Left colon (tissue), 2 donors: ENCODE results near the gene RNASET2. TPM values are rescaled to one million over a fixed set of nuclear protein-coding genes. Genes with fewer than 3 reads are reported as not detected.
"Not testable (repeated sequence)": the region's sequence is repeated elsewhere in the genome, so short reads cannot be mapped to it uniquely, and the experiment has no call there.

Experiments
- ATAC-seq: fragments of 200-7000 bp; cut with Tn5 transposase; one replicate; pipeline ENCODE4 v1.9.1; 2020; ENCODE audit warnings: mild to moderate bottlenecking, moderate library complexity
- DNase-seq, 2 donors: peaks; one replicate each; pipeline ENCODE4 v3.0.0-alpha.2; 2020
- intact Hi-C, 2 donors: fragments of 100-400 bp; cut with DNase I in 1 of 2; cut with micrococcal nuclease in 1 of 2; formaldehyde crosslinking; loops; one replicate each; pipeline versions ENCODE4 v1.11.2 to v1.14.0; 2022; cut with DNase I, micrococcal nuclease
- microRNA-seq, 2 donors: library from miRNA; unstranded; fragments of <30 nt; microRNA quantifications; one replicate each; pipeline versions ENCODE4 v1.1.0 to v1.2.0, GENCODE V29; 2020
- total RNA-seq, 2 donors: library from RNA; stranded (reverse); fragmentation: NEBNext Ultra II Directional; extraction: Animal tissue kit (Norgen Biotek cat#: 25700); gene quantifications; one replicate each; pipeline ENCODE4 v1.2.1, GENCODE V29; 2021
- donor health status: DM: no; HTN: no; CAD: no.
- donor health status: DM: yes; HTN: yes; CAD: no.

Gene RNASET2
- total RNA-seq, 2 donors from 2014 or later = 130 to 151 TPM

DNA sequence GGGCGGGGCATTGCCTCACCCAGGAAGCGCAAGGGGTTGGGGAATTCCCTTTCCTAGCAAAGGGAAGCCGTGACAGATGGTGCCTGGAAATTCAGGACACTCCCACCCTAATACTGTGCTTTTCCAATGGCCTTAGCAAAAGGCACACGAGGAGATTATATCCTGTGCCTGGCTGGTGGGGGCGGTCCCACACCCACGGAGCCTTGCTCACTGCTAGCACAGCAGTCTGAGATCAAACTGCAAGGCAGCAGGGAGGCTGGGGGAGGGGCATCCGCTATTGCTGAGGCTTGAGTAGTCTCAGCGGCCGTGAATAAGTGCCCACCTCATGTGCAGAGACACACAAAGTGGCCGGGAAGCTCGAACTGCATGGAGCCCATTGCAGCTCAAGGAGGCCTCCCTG is 71.4 kb downstream of the RNASET2 start:
- intact Hi-C loops, ATAC-seq, DNase-seq: not testable (repeated sequence)

DNA sequence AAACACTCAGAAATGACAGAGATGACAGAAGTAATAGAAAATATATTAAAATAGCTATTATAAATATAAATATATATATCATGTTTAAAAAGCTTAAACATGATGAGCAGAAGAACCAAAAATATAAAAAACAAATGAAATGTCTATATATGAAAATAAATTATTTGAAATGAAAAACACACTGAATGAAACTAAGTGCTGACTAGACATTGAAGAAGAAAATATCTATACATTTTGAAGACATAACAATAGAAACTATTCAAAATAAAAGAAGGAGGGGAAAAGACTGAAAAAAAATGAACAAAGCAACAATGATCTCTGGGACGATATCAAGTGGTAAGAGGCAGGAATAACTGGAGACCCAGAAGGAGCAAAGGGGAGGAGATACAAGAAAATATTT is 76.8 kb downstream of the RNASET2 start:
- no peak for ATAC-seq
- intact Hi-C loops = no loop called here
- DNase-seq = no peak

Small RNA genes within 50 kb of the gene (microRNA-seq; reads per million reads assigned to microRNA genes)
- gene MIR3939 = 0 reads per million in 2 donors

Other genes with a start within 250 kb of the RNASET2 start
- gene CEP43, start 42.8 kb upstream of the RNASET2 start, total RNA-seq = 10 to 100 TPM; 17.4 to 22.5 TPM
- gene CCR6, start 166.5 kb upstream of the RNASET2 start, total RNA-seq = under 1 TPM; 0.21 to 0.31 TPM
- not detected for gene GPR31, start 201.4 kb upstream of the RNASET2 start, total RNA-seq